GM19025 (cell line): ENCODE data around the gene UBE2Q2.
"Not testable (repeated sequence)": the region's sequence is repeated elsewhere in the genome, so short reads cannot be mapped to it uniquely, and the experiment has no call there.

Source experiments
- ATAC-seq: cut with Tn5 transposase; IDR thresholded peaks from one replicate; pipeline ENCODE4 v1.9.1; 2021; ENCODE audit warnings: mild to moderate bottlenecking, low read depth, moderate library complexity; ENCODE audit not compliant: unreplicated experiment

UBE2Q2 gene

GRCh38 chr15:75823860-75824613, 19.2 kb upstream of the UBE2Q2 start:
- ATAC-seq: no peak

GRCh38 chr15:75827691-75828090, 15.6 kb upstream of the UBE2Q2 start:
- no peak for ATAC-seq

DNA sequence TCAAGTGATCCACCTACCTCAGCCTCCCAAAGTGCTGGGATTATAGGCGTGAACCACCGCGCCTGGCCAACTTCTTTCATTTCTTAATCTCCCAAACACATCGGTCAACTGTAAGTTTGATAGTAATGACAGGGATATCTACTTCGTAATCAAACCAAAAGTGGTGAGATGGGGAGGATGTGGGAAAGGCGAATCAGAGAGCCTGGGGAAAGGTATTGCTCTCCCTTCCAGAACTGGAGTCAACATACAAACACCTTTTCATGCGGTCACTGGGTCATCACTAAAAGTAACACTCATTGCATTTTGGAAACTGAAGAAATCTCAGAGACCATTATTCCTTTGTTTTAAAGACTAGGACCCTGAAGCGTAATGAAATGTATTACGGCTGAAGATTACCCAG, 14.8 kb upstream of the UBE2Q2 start:
- no peak for ATAC-seq

GRCh38 chr15:75830910-75831805, 12.1 kb upstream of the UBE2Q2 start:
- ATAC-seq: no peak

DNA sequence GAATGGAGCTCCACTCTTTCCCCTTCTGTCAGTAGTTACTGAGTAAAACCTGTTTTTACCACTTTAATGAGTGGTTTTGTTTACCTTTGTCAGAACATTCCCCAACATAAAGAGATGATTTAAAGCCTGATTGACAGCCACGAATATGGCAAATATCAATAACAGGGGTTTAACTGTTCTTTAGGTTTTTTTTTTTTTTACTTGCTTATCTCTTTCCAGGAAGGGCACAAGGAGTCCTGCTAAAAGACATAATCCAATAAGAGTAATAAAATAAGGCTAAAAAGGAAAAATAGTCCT, 11.5 kb upstream of the UBE2Q2 start:
- no peak for ATAC-seq

- ATAC-seq: no peak
Observed at GRCh38 chr15:75832114-75832513, 11.1 kb upstream of the UBE2Q2 start.

DNA sequence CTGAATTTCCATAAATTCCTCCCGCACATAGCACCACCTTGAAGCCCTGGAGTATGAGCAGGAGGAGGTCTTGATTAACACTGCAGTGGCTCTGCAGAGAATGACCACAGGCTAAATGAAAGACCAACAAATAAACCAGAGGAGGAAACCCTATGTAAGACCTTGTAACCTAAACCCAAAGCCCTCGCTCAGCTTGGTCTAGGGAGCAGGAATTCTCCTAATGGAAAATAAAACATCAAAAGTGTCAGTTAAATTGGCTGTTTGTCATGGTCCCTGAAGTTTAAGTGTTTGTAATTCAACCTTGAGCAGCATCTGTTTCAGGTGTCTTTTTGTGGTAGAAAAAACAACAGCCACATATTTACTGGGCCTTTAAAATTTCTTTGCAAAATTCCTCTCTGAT, 9.2 kb upstream of the UBE2Q2 start:
- no peak for ATAC-seq

DNA sequence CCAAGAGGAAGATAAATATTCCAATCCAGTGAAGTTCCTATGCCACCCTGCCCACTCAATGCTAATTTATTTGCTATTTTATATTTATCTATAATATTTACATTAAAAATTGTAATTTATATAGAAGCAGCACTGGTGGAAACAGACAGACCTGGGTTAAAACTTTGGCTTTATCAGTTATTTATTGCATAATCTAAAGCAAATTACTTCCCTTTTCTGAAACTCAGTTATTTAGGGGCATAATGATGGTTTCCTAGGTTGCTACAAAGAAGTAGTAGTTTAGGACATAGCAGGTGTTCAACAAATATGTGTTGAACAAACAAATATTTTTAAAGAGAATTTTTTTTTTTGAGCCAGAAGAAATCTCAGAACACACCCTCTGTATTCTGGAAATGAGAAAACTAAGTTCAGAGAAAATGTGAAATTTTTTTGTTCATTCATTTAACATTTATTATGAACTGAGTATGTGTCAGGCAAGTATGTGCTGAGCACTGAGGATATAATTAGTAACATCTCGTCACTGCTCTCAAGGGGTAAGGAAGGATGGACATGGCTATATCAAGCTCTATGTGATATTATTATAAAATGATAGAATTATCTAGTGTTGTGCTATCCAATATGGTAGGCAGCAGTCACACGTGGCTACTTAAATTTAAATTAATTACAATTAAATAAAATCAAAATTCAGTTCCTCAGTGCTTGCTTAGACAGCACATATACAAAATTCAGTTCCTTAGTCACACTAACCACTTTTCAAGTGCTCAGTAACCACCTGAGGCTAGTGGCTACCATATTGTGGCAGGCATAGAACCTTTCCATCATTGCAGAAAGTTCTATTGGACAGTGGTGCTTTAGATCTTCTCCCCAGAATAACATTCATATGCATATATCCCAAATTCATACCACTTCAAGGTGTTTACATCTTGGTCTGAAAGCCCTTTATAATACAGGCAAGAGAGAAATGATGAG, 7.0 kb upstream of the UBE2Q2 start:
- ATAC-seq: no peak

GRCh38 chr15:75836959-75837334, 6.3 kb upstream of the UBE2Q2 start:
- peak; percentile 60 for ATAC-seq

- no peak for ATAC-seq
Observed at GRCh38 chr15:75840659-75841058, 2.6 kb upstream of the UBE2Q2 start.

- ATAC-seq: no peak
Observed at GRCh38 chr15:75841626-75842025, 1.6 kb upstream of the UBE2Q2 start.

- peak; percentile 44 for ATAC-seq
Observed at GRCh38 chr15:75843678-75844581, 683 bp downstream of the UBE2Q2 start.

DNA sequence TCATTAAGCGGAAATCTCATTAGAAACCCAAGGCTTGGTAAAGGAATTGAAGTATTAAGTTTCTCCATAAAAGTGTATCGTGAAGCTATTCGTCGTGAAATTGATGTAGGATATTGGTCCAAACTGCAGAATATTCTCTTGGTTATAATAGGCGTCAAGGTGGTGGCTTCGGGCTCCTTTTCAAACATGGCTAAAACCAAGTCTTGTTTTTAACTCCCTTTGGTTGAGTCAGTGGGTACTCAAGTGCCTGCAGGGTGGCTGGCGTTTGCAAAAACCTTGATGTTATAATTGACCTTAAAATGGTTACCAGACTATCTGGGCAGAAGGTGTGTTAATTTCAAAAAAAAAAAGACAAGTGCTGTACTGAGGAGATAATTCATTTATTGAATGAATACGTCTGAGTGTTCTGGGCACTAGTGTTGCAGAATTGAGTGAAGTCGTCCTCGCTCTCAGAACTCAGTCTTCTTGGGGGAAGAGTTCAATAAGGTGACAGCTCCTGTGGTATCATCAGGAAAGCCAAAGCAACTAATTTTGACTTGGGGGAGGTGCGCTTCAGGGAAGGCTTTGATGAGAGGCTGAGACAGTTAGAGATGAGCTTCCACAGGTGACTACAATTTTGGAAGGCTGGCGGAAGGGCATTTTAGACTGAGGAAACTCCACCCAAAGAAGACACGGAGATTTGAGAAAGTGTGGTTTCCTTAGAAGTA, 1.5 kb downstream of the UBE2Q2 start:
- no peak for ATAC-seq

- no peak for ATAC-seq
Observed at GRCh38 chr15:75849167-75849566, 5.9 kb downstream of the UBE2Q2 start.

DNA sequence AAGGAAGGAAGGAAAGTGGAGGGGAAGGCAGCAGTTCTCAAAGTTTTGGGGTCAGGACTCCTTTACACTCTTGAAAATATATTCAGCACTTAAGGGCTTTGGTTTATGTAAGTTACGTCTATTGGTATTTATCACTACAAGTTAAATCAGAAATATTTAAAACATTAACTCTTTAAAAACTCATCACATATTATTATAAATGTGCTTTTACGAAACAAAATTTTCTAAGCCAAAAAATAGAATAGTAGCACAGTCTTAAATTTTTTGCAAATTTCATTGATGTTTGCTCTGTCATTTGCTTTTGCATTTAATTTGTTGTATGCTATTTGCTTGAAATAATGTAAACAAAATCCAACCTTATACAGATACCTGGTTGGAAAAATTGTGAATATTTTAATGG, 7.5 kb downstream of the UBE2Q2 start:
- ATAC-seq: no peak

- not testable (repeated sequence) for ATAC-seq
Observed at GRCh38 chr15:75851566-75851965, 8.3 kb downstream of the UBE2Q2 start.

GRCh38 chr15:75857886-75858285, 14.6 kb downstream of the UBE2Q2 start:
- ATAC-seq: no peak

DNA sequence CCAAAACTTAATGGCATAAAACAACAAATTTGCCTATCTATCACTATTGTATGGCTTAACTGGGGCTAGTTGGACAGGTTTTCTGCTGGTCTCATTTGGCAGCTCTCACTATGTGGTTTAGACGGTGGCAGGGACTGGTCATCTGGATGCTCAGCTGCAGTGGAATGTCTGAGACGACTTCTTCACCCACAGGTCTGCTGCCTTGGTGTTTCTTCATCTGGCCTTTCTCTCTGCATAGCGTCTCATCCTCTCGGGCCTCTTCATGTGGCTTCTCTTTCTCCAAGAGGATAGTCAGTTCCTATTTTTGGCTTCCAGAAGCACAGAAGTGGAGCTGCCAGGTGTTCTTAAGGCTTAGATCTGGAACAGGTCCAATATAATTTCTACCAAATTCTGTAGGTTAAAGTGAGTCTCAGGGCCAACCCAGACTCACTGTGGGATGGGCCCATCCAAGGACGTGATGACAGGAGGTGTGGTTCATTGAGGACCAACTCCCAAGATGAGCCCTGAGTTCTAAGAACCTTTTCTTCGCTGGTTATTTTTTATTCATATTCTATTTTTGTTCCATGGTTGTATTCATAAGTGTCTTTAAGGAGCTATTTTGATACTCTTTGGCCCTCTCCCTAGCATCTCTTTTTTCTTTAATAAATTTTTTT, 18.6 kb downstream of the UBE2Q2 start:
- no peak for ATAC-seq

DNA sequence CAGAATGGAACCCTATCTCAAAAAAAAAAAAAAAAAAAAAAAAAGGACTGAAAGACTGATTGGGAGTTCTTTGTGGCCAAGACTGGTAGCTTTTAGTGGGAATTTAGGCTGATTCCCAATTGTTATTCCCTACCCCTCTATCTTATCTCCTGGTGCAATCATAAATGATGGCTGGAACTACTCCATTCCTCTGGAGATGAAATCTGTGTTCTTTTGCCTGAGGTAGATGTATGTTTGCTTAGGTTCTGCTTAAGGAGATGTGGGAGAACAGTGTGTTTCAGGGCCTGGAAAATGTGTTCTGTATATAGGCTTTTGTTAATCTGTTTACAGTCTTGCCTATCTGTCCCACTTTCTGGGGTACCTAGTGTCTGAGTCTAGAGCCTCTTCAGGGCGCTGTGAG, 19.5 kb downstream of the UBE2Q2 start:
- ATAC-seq: no peak
